Endothelial cell of hepatic sinusoid (primary cell): ENCODE data around the gene OR51B2.
"Not testable (repeated sequence)": the region's sequence is repeated elsewhere in the genome, so short reads cannot be mapped to it uniquely, and the experiment has no call there.

Source experiments
- in situ Hi-C: cut with HindIII; loops from 2 replicates; pipeline ENCODE4 v1.10.0; 2017; ENCODE audit warnings: low sequenced_read_pairs

Gene OR51B2

DNA sequence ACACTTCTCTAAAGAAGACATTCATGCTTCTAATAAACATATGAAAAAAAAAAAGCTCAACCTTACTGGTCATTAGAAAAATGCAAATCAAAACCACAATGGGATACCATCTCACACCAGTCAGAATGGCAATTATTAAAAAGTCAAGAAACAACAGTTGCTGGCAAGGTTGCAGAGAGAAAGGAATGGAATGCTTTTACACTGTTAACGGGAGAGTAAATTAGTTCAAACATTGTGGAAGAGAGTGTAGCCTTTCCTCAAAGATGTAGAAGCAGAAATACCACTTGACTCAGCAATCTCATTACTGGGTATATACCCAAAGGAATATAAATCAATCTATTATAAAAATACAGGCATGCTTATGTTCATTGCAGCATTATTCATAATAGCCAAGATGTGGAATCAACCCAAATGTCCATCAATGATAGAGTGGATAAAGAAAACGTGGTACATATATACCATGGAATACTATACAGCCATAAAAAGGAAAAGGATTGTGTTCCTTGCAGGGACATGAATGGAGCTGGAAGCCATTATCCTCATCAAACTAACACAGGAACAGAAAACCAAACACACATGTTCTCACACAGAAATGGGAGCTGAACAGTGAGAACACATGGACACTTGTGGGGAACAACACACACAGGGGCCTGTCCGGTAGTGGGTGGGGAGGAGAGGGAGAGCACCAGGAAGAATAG is 10.6 kb downstream of the OR51B2 start:
- in situ Hi-C loops: not testable (repeated sequence)

DNA sequence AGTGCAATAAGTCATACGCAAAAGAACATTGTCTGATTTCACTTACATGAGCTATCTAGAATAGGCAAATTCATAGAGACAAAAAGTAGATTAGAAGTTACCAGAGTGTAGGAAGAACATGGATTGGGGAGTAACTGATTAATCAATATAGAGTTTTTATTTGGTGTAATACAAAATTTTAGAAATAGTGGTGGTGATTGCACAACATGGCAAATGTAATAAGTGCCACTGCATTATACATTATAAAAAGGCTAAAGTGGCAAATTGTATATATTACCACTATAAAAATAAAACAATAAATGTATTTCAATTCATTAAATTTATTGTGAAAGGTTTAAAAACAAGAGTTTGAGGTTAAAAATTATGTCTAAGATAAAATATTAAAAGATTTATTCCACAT is 13.7 kb downstream of the OR51B2 start:
- in situ Hi-C loops: no loop called here

DNA sequence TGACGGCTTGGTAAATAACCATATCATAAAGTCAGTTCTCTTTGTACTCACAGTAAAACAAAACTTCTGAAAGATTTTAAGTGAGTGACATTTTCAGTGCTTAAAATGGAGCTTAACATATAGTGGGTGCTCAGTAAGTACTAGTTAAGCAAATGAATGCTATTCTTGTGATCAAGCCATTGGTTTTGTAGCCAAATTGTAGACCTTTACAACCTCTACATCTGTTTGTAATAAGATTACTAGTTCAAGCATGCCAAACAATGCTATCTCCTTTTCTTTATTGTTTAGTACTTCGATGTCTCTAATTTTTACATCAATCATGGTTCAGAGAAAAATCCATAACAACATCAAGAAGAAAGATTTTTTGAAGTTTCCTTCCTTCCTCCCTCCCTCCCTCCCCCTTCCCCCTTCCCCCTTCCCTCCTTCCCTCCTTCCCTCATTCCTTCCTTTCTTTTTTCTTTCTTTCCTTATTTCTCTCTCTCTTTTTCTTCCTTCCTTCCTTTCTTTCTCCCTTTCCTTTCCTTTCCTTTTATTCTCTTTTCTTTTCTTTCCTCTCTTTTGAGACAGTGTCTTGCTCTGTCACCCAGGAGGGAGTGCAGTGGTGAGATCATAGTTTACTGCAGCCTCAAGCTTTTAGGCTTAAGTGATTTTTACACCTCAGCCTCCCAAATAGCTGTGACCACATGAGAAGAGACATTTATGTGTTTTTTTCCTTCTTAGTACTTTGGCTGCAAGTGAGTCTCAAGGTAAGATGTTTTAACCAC is 16.7 kb downstream of the OR51B2 start:
- in situ Hi-C loops: no loop called here

DNA sequence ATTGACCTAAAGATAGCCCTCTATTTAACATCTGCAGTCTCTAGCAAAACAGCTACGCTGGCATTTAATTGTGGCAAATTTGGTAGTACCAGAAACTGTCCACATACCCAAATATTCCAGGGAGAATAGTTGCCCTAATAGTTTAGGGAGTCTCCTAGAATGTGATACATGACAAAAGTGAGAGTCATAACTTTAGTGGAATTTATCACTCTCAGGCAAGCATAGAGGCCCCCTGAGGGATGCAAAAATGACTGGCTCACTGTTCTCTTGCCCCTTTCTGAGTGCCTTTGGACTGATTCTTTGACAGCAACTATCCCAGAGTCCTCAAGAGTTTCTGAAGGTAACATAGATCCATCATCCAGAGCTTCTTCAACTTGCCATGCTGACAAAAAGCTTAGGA is 20.1 kb downstream of the OR51B2 start:
- in situ Hi-C loops: no loop called here

DNA sequence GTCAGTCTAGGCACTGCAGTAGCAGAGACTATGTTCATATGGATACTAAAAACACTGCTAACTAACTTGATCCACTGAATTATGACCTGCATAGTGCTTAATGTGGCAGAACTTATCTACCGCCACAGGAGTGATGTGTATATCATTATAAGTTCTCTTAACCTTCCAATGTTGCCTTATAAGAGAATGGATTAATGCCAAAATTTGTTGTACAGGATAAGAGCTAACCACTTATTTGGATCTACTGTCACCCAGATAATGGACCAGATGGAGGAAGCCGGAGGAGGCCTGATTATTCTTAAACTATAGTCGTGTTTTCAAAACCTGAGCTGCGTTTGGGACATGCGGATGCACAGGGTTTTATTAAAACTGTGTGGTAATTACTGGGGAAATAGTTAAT is 20.5 kb downstream of the OR51B2 start:
- in situ Hi-C loops: no loop called here

DNA sequence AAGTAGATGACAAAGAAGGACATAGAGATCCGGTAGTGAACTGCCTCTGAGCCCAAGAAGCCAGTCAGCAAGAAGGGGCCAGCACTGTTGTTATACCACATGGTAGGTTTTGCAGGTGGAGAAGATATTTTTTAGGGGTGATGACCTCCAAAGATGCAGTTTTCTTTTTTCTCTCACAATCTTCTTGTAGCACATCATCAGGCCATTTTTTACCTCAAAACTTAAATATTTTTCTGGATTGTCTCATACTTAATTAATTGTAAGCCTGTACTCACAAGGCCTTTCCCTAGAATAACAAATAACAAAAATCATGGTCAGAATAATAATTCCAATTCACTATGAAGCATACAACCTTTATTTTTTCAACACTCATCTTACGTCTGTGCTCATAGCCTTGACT is 22.3 kb downstream of the OR51B2 start, which contains the start of gene OR51B4:
Gene OR51B4, minus strand, starts transcription at position 101 of the 400 bp plus-strand sequence. Its CDS starts 0 bp downstream, at position 101.
- in situ Hi-C loops: no loop called here

DNA sequence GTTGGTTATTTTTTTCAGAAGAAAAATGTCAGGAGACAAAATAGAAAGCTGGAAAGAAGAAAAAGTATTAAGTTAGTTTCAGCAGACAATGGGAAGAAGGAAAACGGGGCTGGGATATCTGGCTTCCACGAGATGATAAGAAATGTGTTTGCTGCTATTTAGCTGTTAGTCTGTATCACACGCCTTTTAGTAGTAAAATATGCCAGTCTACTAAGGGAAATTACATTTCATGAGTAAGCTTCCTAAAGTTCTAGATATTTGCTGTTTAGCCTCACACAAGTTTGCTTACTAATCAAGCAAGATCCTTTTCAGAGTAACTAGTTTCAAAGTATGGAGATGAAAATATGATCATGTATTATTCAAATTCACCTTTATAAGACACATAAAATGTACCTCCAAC is 23.8 kb downstream of the OR51B2 start:
- in situ Hi-C loops: no loop called here

DNA sequence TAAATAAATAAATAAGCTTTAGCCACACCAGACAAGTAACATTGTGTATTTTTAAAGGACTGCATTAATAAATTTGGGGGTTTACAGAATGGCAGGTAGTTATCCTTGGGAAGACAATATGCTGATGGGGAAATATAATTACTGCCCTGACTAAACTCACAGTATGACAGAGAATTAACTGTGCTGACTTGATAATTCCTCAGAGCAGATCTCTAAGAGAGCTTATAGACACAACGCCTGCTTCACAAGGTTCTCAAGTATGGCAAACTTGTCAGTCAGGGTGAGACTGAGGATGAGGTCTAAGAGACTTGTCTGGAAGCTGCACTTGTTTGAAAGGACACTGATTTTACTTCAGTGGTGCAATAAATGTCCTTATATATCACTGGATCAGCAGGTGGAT is 25.6 kb downstream of the OR51B2 start:
- in situ Hi-C loops: no loop called here

DNA sequence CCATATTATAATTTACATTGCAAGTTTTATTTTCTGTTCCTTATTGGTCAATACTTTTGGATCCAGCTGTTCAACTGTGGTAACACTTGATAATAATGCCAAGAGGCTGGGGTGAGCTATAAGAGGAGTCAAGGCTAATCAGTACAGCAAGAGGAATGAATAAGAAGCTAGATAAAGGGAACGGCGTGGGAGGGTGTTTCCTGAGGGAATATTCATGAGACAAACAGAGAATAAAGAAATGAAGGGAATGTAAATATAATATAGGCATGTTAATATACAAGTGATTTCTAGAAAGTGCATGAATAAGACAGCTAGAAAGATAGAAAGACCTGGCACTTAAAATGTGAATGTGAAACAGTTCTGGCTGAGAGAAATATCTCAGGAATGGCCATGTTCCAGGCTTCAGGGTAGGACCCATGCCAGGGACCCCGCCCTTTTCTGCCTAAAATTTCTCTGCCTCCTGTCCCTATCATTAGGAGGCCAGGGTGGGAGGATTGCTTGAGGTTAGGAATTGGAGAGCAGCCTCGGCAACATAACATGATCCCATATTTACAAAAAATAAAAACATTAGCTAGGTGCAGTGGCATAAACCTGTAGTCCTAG is 26.3 kb downstream of the OR51B2 start:
- in situ Hi-C loops: no loop called here

DNA sequence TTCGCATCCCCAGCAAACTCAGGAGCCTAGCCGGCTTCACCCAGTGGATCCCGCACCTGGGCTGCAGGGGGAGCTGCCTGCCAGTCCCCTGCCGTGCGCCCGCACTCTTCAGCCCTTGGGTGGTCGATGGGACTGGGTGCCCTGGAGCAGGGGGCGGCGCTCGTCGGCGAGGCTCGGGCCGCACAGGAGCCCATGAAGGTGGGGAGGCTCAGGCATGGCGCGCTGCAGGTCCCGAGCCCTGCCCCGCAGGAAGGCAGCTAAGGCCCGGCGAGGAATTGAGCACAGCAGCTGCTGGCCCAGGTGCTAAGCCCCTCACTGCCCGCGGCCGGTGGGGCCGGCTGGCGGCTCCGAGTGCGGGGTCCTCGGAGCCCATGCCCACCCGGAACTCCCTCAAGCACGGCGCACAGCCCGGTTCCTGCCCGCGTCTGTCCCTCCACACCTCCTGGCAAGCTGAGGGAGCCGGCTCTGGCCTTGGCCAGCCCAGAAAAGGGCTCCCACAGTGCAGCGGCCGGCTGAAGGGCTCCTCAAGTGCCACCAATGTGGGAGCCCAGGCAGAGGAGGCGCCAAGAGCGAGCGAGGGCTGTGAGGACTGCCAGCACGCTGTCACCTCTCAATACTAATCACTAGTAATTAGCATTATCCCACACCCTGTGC is 29.6 kb downstream of the OR51B2 start:
- in situ Hi-C loops: not testable (repeated sequence)

DNA sequence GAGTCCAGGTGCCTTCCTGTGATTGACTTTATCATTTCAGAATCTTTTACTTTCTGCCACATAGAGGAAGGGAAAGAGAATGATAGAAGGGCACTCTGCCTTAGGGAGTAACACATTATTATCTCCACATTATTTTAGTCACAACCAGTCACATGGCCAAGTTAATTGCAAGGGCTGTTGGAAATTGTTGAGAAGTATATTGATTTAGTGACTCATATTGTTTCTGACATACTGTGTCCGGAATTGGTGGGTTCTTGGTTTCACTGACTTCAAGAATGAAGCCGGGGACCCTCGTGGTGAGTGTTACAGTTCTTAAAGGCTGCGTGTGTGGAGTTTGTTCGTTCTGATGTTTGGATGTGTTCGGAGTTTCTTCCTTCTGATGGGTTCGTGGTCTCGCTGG is 31.1 kb downstream of the OR51B2 start:
- in situ Hi-C loops: no loop called here

DNA sequence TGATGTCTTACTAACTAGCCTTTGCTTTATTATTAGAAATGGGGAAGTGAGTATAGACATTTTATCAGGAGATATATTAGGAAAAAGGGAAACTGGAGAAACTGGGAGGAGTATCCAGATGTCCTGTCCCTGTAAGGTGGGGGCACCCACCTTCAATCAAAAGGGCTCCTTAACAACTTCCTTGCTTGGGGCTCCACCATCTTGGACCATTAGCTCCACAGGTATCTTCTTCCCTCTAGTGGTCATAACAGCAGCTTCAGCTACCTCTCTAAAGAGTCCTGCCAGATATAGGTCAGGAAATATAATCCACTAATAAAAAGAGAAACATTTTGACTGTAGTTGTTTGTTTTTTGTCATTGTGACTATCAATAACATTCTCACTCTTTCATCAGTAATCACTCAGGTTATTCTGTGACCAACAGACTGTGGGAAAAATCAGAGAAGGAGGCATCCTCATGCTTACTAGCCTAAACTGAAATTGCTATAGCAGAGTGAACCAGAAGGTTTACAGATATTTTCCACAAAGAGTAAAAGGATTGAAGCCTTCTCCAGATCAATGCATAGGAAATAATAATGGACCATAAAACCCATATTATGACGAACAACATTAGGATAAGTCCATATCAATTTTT is 32.8 kb downstream of the OR51B2 start:
- in situ Hi-C loops: no loop called here

DNA sequence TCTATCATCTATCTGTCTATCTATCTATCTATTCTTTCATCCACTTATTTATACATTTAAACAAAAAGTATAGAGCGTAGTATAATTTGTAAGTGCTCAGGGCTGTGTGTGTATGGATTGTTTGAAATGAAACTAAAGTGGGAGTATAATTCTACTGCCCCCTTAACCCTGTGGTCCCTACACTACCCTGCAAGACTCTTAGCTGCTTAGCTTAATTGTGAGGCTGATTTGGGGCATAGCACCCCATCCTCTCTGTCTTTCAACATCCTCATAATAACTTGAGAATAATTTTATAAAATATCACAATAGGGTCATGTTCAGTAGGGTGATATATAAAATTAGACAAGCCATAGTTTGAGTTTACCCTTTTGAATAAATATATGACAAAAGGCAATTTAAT is 34.0 kb downstream of the OR51B2 start:
- in situ Hi-C loops: no loop called here

DNA sequence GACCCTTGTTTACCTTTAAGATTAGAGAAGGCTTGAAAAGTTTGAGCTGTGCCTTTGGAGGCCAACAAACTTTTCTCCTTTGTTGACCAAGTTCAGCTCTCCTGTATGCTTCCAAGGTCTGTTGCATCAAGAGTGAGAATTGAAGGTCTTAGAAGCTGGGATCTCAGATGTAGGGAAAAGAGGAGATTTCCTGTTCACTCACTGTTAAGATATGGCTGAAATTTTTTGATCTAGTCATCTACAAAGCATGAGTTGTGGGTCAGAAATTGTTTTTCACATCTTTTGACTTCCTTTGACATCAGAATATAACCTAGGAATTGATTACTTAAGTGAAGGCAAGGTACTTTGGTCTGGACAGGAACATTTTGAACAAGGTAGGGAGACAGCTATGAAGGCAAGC is 34.4 kb downstream of the OR51B2 start:
- in situ Hi-C loops: no loop called here

DNA sequence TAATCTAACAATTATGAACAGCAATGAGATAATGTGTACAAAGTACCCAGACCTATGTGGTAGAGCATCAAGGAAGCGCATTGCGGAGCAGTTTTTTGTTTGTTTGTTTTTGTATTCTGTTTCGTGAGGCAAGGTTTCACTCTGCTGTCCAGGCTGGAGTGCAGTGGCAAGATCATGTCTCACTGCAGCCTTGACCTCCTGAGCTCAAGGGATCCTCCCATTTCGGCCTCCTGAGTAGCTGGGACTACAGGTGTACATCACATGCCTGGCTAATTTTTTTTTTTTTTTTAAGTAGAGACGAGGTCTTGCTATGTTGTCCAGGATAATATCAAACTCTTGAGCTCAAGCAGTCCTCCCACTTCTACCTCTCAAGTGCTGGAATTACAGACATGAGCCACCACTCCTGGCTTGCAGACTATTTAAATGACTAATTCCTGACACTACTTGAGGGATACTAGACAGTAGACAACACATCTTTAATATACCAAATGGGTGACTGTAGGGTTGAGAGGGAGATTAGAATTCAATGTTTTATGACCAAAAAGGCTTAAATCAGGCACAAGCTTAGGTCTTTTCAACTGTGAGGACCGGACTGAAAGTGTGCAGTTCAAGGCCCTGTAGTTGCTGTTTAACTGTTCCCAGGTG is 35.1 kb downstream of the OR51B2 start:
- in situ Hi-C loops: no loop called here

DNA sequence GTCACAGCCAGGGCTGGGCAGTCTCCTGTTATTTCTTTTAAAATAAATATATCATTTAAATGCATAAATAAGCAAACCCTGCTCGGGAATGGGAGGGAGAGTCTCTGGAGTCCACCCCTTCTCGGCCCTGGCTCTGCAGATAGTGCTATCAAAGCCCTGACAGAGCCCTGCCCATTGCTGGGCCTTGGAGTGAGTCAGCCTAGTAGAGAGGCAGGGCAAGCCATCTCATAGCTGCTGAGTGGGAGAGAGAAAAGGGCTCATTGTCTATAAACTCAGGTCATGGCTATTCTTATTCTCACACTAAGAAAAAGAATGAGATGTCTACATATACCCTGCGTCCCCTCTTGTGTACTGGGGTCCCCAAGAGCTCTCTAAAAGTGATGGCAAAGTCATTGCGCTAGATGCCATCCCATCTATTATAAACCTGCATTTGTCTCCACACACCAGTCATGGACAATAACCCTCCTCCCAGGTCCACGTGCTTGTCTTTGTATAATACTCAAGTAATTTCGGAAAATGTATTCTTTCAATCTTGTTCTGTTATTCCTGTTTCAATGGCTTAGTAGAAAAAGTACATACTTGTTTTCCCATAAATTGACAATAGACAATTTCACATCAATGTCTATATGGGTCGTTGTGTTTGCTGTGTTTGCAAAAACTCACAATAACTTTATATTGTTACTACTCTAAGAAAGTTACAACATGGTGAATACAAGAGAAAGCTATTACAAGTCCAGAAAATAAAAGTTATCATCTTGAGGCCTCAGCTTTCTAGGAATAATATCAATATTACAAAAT is 35.8 kb downstream of the OR51B2 start:
- in situ Hi-C loops: no loop called here

DNA sequence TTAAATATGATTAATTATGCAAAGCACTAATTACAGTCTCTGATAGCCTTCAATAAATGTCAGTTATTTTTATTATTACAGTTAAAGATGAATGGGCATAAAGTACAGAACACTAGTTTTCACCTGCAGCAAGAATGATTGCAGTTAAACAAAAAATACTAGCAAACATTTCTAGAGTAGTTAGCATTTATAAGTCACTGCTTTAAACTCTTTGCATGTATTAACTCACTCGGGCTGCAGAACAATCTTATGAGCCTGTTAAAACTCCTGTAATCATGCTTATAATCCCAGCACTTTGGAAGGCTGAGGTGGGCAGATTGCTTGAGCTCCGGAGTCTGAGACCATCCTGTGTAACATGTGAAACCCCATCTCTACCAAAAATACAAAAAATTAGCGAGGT is 37.2 kb downstream of the OR51B2 start:
- in situ Hi-C loops: no loop called here

DNA sequence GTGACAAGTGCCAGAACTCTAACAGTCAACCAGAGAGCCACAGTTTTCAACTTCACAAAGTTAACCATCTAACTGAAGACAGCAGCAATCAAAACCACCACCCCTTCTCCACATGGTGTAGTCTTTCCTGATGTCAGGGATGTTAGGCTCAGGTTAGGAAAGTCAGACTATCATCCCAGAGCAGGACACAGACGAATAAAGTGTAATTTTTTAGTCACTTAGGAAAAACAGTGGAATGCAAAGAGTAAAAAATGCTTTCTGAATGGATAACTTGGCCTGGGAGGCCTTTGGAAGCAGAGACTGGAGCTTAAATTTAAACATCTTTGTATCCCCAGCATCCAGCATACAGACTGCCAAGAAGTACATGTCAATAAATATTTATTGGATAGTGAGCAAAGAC is 37.7 kb downstream of the OR51B2 start:
- in situ Hi-C loops: no loop called here

DNA sequence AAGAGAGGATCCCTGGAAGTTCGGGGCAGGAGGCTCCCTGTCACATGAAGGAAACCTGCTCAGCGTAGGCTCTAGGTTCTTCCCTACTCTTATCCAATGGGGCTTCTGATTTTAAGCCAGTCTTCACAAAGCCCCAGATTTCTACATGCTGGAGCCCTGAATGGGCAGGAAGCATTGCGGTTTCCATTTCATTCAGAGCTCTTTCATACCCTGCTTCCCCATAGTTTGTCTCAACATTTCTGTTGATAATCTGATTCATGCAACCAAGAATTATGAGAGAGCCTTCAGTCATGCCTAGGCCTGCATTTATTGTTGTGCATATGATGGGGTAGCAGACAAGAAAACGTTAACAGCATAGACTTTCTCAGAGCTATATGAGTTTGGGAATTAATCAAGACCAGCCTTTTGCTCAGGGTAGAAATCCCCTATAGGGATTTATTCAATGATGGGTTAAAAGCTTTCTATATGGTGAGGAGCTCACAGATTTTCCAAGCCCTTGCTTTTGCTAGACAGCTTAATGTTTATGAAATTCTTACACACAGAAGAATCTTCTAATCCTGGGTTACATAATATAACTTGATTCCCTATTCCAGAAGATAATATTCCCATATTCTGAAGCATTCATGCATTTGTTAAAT is 38.3 kb downstream of the OR51B2 start:
- in situ Hi-C loops: no loop called here
